ENCODE results near the gene ZNF608.
A peak's percentile ranks its signal among the peaks of the same experiment; 100 is the strongest.

ZNF608 gene

DNA sequence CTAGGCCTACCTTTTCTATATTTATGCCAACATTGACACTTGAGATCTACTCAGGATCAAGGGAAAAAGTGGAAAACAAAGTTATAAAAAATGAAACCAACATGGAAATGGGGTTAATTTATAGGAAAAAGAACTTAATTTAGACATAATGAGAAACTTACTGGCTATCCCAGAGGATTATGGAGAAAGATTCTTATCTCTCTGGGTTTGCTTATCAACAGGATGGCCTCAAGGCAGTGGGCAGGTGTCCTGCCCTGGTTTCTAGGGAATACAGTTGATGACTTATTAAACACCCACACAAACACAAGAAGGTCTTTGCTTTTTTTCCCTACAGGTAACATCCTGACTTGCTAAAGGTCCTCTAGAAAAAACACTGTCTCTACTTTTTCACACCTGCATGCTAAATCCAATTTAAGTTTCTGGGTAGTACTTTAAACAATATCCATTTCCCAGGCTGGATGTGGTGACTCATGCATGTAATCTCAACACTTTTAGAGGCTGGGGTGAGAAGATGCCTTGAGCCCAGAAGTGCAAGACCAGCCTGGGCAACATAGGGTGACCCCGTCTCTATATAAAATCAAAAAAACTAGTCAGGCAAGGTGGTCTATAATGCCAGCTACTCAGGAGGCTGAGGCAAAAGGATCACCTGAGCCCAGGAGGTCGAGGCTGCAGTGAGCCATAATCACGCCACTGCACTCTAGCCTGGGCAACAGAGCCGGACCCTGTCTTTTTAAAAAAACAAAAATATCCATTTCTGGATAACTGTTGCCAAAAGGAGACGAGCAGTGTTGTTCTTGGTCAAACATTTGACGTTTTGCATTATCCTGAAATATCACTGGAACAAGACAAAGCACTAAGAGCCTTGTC, 6.6 kb upstream of the ZNF608 start:
- DNase-seq: no peak

GRCh38 chr5:124751031-124751430, 4.6 kb upstream of the ZNF608 start:
- DNase-seq: no peak

DNA sequence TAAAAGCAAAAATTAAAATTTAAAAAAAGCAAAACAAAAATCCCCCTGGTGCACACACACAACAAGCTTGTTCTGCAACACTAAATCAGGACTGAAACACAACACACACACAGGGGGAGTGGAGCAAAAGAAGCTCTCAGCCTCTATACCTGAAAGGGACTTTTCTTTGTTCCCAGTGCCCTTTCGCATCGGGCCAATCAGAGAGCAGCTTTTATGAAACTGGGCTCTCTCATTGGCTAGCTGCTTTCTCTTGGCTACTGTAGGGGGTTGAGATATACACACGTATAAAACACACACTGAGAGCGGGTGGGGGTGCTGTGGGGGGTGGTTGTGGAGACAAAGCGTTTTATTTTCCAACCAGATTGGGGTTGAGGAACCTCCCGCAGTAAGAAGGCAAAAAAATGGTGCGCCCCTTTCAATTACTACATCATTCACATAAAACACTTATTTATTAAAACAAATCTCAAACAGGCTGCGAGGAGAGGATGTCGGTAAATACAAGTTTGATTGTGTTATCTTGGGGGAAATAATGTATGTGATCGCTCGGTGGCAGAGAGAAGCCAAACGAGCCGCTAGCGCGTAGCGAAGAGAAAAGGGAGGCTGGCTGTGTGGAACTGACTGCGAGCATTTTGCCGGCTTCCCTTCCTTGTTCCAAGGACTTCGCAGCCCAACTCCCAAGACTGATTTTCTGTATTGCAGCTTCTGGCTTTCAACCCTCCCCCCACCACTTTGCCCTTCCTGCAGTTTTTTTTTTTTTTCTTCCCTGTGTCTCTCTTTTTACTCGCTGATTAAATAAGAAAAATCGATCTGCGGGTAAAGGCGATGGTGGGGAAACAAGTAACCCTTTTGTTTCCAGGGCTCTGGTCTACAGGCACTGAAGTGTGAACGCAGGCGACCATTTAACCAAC, 2.5 kb upstream of the ZNF608 start:
- DNase-seq: peak; percentile 16 to 82

DNA sequence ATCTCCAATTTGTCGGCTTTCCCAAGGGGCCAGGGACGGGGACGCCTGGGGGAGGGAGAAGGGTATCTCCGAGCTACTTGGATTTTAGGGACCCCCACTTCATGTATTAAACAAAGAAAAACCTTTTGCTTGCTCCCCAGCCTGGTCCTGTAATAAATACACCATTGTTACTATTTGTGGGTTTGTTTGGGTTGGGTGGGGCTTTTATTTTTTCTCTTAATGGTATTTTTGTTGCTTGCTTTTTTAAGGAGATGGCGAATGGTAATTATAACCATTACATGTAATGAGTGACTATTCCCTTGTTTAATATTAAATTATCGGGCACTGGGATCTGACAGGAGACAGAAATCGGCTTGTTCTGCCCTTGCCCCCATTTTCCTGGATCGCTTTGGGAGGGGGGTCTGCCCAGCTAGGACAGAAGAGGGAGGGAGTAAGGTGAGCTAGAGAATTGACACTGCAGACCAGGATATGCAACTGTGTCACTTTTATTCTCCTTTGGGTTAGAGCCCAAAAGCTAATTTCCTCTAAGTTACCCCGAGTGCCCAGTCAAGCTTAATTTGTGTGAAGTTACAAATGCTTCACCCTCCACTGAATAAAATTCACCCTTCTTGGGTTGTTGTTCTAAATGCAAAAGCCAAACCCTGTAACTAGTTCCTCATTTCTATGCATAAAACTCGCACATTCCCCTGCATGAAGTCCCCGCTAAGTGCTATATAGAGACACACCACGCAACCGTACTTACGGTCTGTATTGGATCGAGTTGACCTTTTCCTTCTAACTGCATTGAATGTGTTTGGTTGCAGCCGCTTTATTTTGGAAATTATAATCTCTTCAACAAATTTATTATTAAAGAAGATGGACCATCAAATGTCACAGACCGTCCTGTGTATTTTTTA, 1.6 kb upstream of the ZNF608 start:
- peak in 1 of 2 donors; percentile 53 for DNase-seq

GRCh38 chr5:124746916-124747790, 714 bp upstream of the ZNF608 start:
- DNase-seq: peak in 1 of 2 donors; percentile 72

GRCh38 chr5:124745007-124745927, 1.2 kb downstream of the ZNF608 start:
- no peak for DNase-seq

- DNase-seq: no peak
These were observed 2.1 kb downstream of the ZNF608 start for GRCh38 chr5:124744170-124744971.

DNA sequence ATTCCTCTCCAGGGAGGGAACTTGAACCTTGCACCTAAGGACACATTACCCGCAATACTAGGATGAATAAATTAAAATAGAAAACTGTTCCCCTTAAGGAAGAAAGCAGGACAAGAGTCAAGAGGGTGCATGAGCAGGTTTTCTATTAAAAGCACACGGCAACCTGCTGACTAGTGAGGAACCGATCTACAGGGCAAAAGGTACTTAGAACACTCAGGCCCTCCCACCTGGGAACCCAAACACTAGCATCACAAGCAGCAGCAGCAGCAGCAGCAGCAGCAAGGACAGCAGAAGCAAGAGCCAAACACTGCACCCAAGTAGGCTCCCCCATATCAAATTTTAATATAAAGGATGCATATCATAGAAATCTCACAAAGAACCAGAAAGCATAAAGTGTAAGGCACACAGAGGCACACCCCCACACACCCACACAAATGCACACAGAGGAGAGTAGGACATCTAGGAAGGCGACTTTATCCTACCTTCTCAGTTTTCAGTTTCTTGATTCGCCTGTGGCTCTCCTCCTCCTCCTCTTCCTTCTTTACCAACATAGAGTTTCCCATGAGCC, 2.8 kb downstream of the ZNF608 start:
- DNase-seq: peak in 1 of 2 donors; percentile 28

DNA sequence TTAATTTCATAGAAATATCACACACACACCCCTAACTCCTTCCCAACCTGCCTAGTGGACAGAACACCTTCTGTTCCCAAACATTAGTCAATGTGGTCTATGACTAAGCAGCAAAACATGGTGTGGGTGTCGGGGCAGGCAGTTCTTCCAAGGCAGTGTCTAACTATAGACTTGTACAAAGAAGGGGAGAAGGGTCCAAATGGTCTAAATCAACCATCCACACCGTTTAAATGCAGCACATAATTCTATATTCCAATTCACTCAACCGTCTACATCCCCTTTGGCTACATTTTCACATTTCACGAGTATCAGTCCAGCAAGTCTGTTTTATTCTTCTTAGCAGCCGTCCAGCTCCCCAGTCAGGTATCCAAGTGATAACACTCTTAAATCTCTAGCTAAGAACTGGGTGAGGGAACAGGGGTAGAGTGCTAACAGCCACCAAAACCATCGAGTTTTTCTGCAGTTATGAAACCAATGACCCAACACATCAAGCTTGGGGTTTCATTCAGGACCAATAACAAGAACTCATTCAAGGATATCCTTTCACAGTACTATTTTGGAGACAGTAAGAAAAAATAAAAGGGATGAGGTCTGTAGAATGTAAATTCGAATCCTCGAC, 3.3 kb downstream of the ZNF608 start:
- DNase-seq: no peak

- DNase-seq: no peak
These were observed 3.9 kb downstream of the ZNF608 start for GRCh38 chr5:124742521-124742920.

- no peak for DNase-seq
These were observed 4.5 kb downstream of the ZNF608 start for GRCh38 chr5:124741711-124742496.

DNA sequence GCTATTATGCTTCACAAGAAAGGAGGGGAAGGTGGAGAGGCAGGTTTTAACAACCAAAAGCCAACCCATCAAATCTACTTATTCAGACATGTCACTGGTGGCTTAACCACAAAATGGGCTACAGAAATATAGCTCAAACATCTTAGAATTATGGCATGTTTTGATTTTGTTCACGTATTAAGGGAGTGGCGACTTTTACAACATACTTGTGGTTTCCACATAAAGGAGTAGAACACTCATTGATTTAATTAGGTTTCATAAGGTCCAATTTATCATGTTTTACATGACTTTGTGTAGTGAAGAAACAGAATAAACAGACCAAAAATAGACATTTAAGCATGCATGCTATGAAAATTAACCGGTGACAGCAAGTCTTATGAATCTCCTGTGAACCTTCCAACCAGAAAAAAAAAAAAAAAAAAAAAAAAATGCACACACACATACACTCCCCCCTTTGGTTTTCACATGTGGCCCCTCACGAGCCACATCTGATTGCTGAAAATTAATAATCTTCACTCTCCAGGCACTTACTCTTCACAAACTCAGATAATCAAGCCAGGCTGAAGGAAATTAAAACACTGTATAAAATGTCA, 5.4 kb downstream of the ZNF608 start:
- DNase-seq: no peak

GRCh38 chr5:124740071-124740470, 6.4 kb downstream of the ZNF608 start:
- no peak for DNase-seq

GRCh38 chr5:124739634-124740025, 6.8 kb downstream of the ZNF608 start:
- DNase-seq: no peak

GRCh38 chr5:124738681-124739633, 7.5 kb downstream of the ZNF608 start:
- DNase-seq: no peak

GRCh38 chr5:124737651-124738050, 8.8 kb downstream of the ZNF608 start:
- DNase-seq: no peak
